K562 (cell line): ENCODE results near the gene RFWD3. TPM values are rescaled to one million over a fixed set of nuclear protein-coding genes. Genes with fewer than 3 reads are reported as not detected.
A peak's percentile ranks its signal among the peaks of the same experiment; 100 is the strongest.

Experiments used
- ATAC-seq: fragments of 200-7000 bp; cut with Tn5 transposase; 3 replicates; pipeline ENCODE4 v1.9.1; 2020; ENCODE audit warnings: moderate library complexity
- BruUV-seq: library from RNA; stranded (reverse); fragments of 400-500 nt; replicated peaks from 2 replicates; lab custom pipeline; 2021; lab: Mats Ljungman, UMichigan
- CTCF ChIA-PET: fragments of 300-600 bp; formaldehyde crosslinking; extraction: SDS; loops from one replicate; lab custom pipeline; 2021; ENCODE audit warnings: low intra/inter-chr PET ratio; lab: Yijun Ruan, JAX
- POLR2A ChIA-PET: fragments of 300-600, 350-650 bp; sonication (Branson Sonifier 250); formaldehyde crosslinking; extraction: SDS; loops from one replicate; lab custom pipeline; 2021; ENCODE audit warnings: antibody characterized with exemption, inconsistent platforms; lab: Yijun Ruan, JAX
- DNase-seq, 4 experiments: peaks; one replicate each; pipeline versions ENCODE4 v3.0.0 to v3.0.0-alpha.2; 2011 to 2018; ENCODE audit warnings: low spot score in 3 of 4, mixed read lengths in 3 of 4; ENCODE audit errors: extremely low read depth in 1 of 4
- FAIRE-seq: peaks from 2 replicates; lab custom pipeline; 2011; peaks lifted over from hg19 to GRCh38; lab: Jason Lieb, UNC
- H2AFZ ChIP-seq: 2 replicates; pipeline ENCODE4 v1.6.0; 2011; ENCODE audit warnings: low read depth, low read length, control low read depth, inconsistent platforms
- H3K27ac ChIP-seq: fragments of 200-600 bp; 3 replicates; pipeline ENCODE4 v1.8.0; 2011; ENCODE audit warnings: low read depth, mild to moderate bottlenecking, control low read depth, inconsistent platforms, low read length, moderate library complexity, mixed read lengths; ENCODE audit errors: extremely low read depth
- H3K27me3 ChIP-seq, 2 experiments: fragments of 300-600 bp in 1 of 2; 2 replicates in 1 of 2; 3 replicates in 1 of 2; pipeline versions ENCODE4 v1.6.0 to v1.8.0; 2011; ENCODE audit warnings: inconsistent platforms in 2 of 2, low read length in 2 of 2, mild to moderate bottlenecking in 1 of 2, mixed read lengths in 1 of 2, moderate library complexity in 1 of 2; ENCODE audit not compliant: control insufficient read depth in 2 of 2, insufficient read depth in 2 of 2
- H3K36me3 ChIP-seq: fragments of 300-600 bp; 3 replicates; pipeline ENCODE4 v1.8.0; 2011; ENCODE audit warnings: mild to moderate bottlenecking, low read length, inconsistent platforms; ENCODE audit not compliant: control insufficient read depth, insufficient read depth
- H3K4me1 ChIP-seq, 2 experiments: fragments of 200-600 bp in 1 of 2; replicated peaks in 1 of 2; 2 replicates in 1 of 2; 3 replicates in 1 of 2; pipeline versions ENCODE4 v1.5.1 to v1.8.0; 2011; ENCODE audit warnings: inconsistent platforms in 2 of 2, low read length in 2 of 2, mild to moderate bottlenecking in 1 of 2, mixed read lengths in 1 of 2, moderate library complexity in 1 of 2; ENCODE audit not compliant: control insufficient read depth in 2 of 2, insufficient read depth in 2 of 2
- H3K4me2 ChIP-seq: 2 replicates; pipeline ENCODE4 v1.6.1; 2011; ENCODE audit warnings: low read length, control low read depth, inconsistent platforms, mixed read lengths; ENCODE audit not compliant: insufficient read depth
- H3K4me3 ChIP-seq: fragments of 200-600 bp; sonication (generic), shearing (Covaris generic); 2 replicates; pipeline ENCODE4 v1.5.1; 2016; ENCODE audit warnings: control low read depth, inconsistent platforms
- H3K79me2 ChIP-seq: fragments of 200-600 bp; 3 replicates; pipeline ENCODE4 v1.8.0; 2011; ENCODE audit warnings: low read length, inconsistent platforms; ENCODE audit not compliant: control insufficient read depth, insufficient read depth
- H3K9ac ChIP-seq, 2 experiments: 2 replicates each; pipeline versions ENCODE4 v1.6.0 to v1.6.1; 2011; ENCODE audit warnings: low read depth in 2 of 2, low read length in 2 of 2, control low read depth in 1 of 2, inconsistent platforms in 1 of 2, mild to moderate bottlenecking in 1 of 2, mixed read lengths in 1 of 2; ENCODE audit not compliant: insufficient read depth in 1 of 2
- H3K9me1 ChIP-seq: one replicate; pipeline ENCODE4 v1.6.0; 2011; ENCODE audit warnings: inconsistent platforms, mild to moderate bottlenecking, low read length, moderate library complexity; ENCODE audit not compliant: control insufficient read depth, insufficient read depth
- H3K9me3 ChIP-seq: replicated peaks from 2 replicates; pipeline ENCODE4 v1.5.1; 2011; ENCODE audit warnings: low read depth, low read length, inconsistent platforms; ENCODE audit not compliant: control insufficient read depth, insufficient read depth
- H4K20me1 ChIP-seq: replicated peaks from 2 replicates; pipeline ENCODE4 v1.6.1; 2011; ENCODE audit warnings: low read length, inconsistent platforms, mixed read lengths; ENCODE audit not compliant: control insufficient read depth, insufficient read depth
- CCNT2 ChIP-seq: IDR thresholded peaks from 2 replicates; pipeline ENCODE4 v1.6.1; 2011; ENCODE audit warnings: borderline replicate concordance, low read depth, mild to moderate bottlenecking, moderate library complexity, mixed read lengths, low read length; ENCODE audit not compliant: insufficient read length; ENCODE audit errors: extremely low read depth
- COPS2 ChIP-seq: fragments of 450-650 bp; conservative IDR thresholded peaks from 2 replicates; pipeline ENCODE4 v1.6.1; 2016; ENCODE audit warnings: mild to moderate bottlenecking, moderate library complexity
- DIDO1 ChIP-seq: fragments of 450-650 bp; IDR thresholded peaks from 2 replicates; pipeline ENCODE4 v1.6.1; 2016; ENCODE audit warnings: low read depth, missing biosample characterization, missing genetic modification characterization
- FOXA1 ChIP-seq: fragments of 450-650 bp; IDR thresholded peaks from 2 replicates; pipeline ENCODE4 v1.6.1; 2016; ENCODE audit warnings: mild to moderate bottlenecking, borderline replicate concordance
- HDAC1 ChIP-seq, 2 experiments: fragments of 450-650 bp; IDR thresholded peaks; 2 replicates each; pipeline ENCODE4 v1.6.1; 2016 to 2017; ENCODE audit warnings: inconsistent platforms in 1 of 2, mild to moderate bottlenecking in 1 of 2, moderate library complexity in 1 of 2
- ILK ChIP-seq: fragments of 450-650 bp; IDR thresholded peaks from 2 replicates; pipeline ENCODE4 v1.6.1; 2016; ENCODE audit warnings: missing genetic modification characterization, low read depth, mild to moderate bottlenecking, missing compliant biosample characterization, moderate library complexity, borderline replicate concordance
- MEIS2 ChIP-seq: fragments of 450-650 bp; IDR thresholded peaks from 2 replicates; pipeline ENCODE4 v1.6.1; 2014; ENCODE audit warnings: mild to moderate bottlenecking; ENCODE audit not compliant: partially characterized antibody
- NCOA2 ChIP-seq, 2 experiments: fragments of 450-650 bp; IDR thresholded peaks; 2 replicates each; pipeline ENCODE4 v1.6.1; 2018; ENCODE audit warnings: mild to moderate bottlenecking in 2 of 2, moderate library complexity in 1 of 2; ENCODE audit not compliant: partially characterized antibody in 2 of 2
- NFIC ChIP-seq: fragments of 450-650 bp; IDR thresholded peaks from 2 replicates; pipeline ENCODE4 v1.6.1; 2017; ENCODE audit warnings: mild to moderate bottlenecking, inconsistent platforms
- RCOR1 ChIP-seq, 2 experiments: IDR thresholded peaks; 2 replicates each; pipeline ENCODE4 v1.6.1; 2012; ENCODE audit warnings: low read depth in 2 of 2, low read length in 2 of 2, borderline replicate concordance in 1 of 2, improper control_type of control experiment in 1 of 2
- SMAD3 ChIP-seq: fragments of 450-650 bp; formaldehyde crosslinking; conservative IDR thresholded peaks from 2 replicates; pipeline ENCODE4 v1.4.0; 2020; ENCODE audit warnings: mild to moderate bottlenecking
- SMARCA4 ChIP-seq: fragments of 450-650 bp; IDR thresholded peaks from 2 replicates; pipeline ENCODE4 v1.6.1; 2016
- ZNF408 ChIP-seq: fragments of 250-450 bp; sonication (Bioruptor Pico); IDR thresholded peaks from 2 replicates; pipeline ENCODE4 v1.4.0; 2020; ENCODE audit warnings: low read depth, mild to moderate bottlenecking, moderate library complexity
- ZNF57 ChIP-seq: fragments of 450-650 bp; formaldehyde crosslinking; IDR thresholded peaks from 2 replicates; pipeline ENCODE4 v1.4.0; 2020; ENCODE audit warnings: mild to moderate bottlenecking, moderate library complexity
- ZNF644 ChIP-seq: fragments of 200-800 bp; sonication (Bioruptor generic); IDR thresholded peaks from 2 replicates; pipeline ENCODE4 v1.6.1; 2016; ENCODE audit warnings: low read depth, missing genetic modification characterization, missing compliant biosample characterization
- ZNF766 ChIP-seq: fragments of 200-800 bp; sonication (Bioruptor generic); conservative IDR thresholded peaks from 2 replicates; pipeline ENCODE4 v1.6.1; 2016; ENCODE audit warnings: missing genetic modification characterization, missing compliant biosample characterization
- WGBS: fragments of 100-300 bp; shearing (Covaris generic); methylation state at CpG from one replicate; pipeline ENCODE4 v1.1.6; 2016; ENCODE audit warnings: low coverage, mixed read lengths; ENCODE audit not compliant: insufficient coverage; ENCODE audit errors: missing lambda C conversion rate; 5-methylcytosine and 5-hydroxymethylcytosine counted together
- in situ Hi-C: fragments of 300-500 bp; cut with MboI; formaldehyde crosslinking; loops from 4 replicates; pipeline ENCODE4 v1.15.0; 2018; ENCODE audit warnings: inconsistent platforms, mixed read lengths
- intact Hi-C: fragments of 100-400 bp; cut with micrococcal nuclease; formaldehyde crosslinking; loops from 2 replicates; pipeline ENCODE4 v1.14.2; 2022
- polyA plus RNA-seq, 8 experiments: library from polyadenylated mRNA; depleted of rRNA in 4 of 8; stranded (reverse) in 5 of 8; unstranded in 3 of 8; fragments of >200 nt; fragmentation: Nextera tagmentation in 2 of 8; fragmentation: Illumina TruSeq in 1 of 8; extraction: Ambion mirVana in 2 of 8; extraction: Trizol in 1 of 8; gene quantifications; 2 replicates each; pipeline versions ENCODE4 v1.2.1 to v1.2.3, GENCODE V29; 2011 to 2014; ENCODE audit warnings: inconsistent platforms in 1 of 8, missing spikeins in 1 of 8
- total RNA-seq, 7 experiments: library from RNA; depleted of rRNA in 6 of 7; stranded (reverse); fragments of >200 nt in 6 of 7; fragmentation: Illumina TruSeq in 2 of 7; extraction: Trizol in 2 of 7; gene quantifications; 2 replicates each; pipeline versions ENCODE4 v1.2.1 to v1.2.3, GENCODE V29; 2011 to 2021; ENCODE audit warnings: low replicate concordance in 1 of 7
- TF ChIP-seq, protein P1 (sequence below): fragments of 250-450 bp; sonication (Bioruptor Pico); IDR thresholded peaks from 2 replicates; pipeline ENCODE4 v1.8.0; 2022; ENCODE audit warnings: inconsistent platforms
- TF ChIP-seq, protein P2 (sequence below): fragments of 450-650 bp; IDR thresholded peaks from 2 replicates; pipeline ENCODE4 v1.6.1; 2016; ENCODE audit warnings: antibody characterized with exemption
- TF ChIP-seq, protein P3 (sequence below): fragments of 250-450 bp; sonication (Bioruptor Pico); IDR thresholded peaks from 2 replicates; pipeline ENCODE4 v1.4.0; 2020; ENCODE audit warnings: mild to moderate bottlenecking

RFWD3 gene
- total and polyA plus RNA-seq, 9 of the 15 experiments (the other 6 are each of a cell fraction or from before 2014, with no cell fraction given): 20.8 to 121 (median 79.0) TPM

DNA sequence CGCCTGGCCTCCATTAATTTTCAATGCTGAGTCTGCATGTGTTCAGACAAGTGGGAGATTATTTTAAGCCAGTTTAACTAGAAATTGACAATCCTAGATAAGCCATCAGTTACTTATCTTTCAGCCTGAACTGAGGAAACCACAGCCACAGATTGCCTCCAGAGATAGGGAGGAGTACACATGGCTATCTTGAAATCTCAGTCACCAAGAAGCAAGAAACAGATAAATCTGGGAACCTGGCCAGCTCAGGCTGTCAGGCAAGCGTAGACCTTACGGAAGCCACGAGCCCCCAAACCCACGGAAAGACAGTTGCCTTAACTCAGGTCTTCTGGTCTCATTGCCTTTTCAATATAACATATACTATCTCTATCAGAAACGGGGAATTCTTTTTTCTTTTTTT, 57.7 kb downstream of the RFWD3 start:
- intact Hi-C loops: no loop called here
- peak in 1 of 4 experiments; percentile 33 for DNase-seq
- TF ChIP-seq ZNF766: peak; percentile 39; the same call in 1 of the 2 replicates
- no peak for TF ChIP-seq COPS2
- TF ChIP-seq, protein P1, sequence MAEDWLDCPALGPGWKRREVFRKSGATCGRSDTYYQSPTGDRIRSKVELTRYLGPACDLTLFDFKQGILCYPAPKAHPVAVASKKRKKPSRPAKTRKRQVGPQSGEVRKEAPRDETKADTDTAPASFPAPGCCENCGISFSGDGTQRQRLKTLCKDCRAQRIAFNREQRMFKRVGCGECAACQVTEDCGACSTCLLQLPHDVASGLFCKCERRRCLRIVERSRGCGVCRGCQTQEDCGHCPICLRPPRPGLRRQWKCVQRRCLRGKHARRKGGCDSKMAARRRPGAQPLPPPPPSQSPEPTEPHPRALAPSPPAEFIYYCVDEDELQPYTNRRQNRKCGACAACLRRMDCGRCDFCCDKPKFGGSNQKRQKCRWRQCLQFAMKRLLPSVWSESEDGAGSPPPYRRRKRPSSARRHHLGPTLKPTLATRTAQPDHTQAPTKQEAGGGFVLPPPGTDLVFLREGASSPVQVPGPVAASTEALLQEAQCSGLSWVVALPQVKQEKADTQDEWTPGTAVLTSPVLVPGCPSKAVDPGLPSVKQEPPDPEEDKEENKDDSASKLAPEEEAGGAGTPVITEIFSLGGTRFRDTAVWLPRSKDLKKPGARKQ: no peak
- TF ChIP-seq RCOR1 (IDR thresholded peaks at IDR 0.05; ENCODE audit: borderline replicate concordance in 1 of 2, low read depth in 2 of 2, low read length in 2 of 2): peak; percentile 65 to 99; a peak in 3 of 4 replicates
- TF ChIP-seq ILK: no peak
- peak; percentile 31 for TF ChIP-seq MEIS2
- TF ChIP-seq NFIC: peak; percentile 84
- no peak for TF ChIP-seq ZNF644 (tag)
- no peak for TF ChIP-seq FOXA1
- TF ChIP-seq SMAD3 (CRISPR knock-in tag): 0 out of 2 replicates have a peak, but pooled peaks have one; percentile 37
- TF ChIP-seq, protein P2, sequence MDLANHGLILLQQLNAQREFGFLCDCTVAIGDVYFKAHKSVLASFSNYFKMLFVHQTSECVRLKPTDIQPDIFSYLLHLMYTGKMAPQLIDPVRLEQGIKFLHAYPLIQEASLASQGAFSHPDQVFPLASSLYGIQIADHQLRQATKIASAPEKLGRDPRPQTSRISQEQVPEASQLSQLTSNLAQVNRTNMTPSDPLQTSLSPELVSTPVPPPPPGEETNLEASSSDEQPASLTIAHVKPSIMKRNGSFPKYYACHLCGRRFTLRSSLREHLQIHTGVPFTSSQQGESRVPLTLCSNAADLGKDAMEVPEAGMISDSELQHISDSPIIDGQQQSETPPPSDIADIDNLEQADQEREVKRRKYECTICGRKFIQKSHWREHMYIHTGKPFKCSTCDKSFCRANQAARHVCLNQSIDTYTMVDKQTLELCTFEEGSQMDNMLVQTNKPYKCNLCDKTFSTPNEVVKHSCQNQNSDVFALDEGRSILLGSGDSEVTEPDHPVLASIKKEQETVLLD: no peak; the same call in 1 of the 2 replicates
- no peak for TF ChIP-seq NCOA2 (IDR thresholded peaks at IDR 0.05; ENCODE audit: partially characterized antibody in 2 of 2)
- no peak for TF ChIP-seq ZNF408 (CRISPR knock-in tag)
- peak; percentile 68; the same call in 1 of the 2 replicates for TF ChIP-seq SMARCA4
- TF ChIP-seq HDAC1 (IDR thresholded peaks at IDR 0.05): peak in 1 of 2 experiments; percentile 87; a peak in 2 of 4 replicates
- TF ChIP-seq, protein P3, sequence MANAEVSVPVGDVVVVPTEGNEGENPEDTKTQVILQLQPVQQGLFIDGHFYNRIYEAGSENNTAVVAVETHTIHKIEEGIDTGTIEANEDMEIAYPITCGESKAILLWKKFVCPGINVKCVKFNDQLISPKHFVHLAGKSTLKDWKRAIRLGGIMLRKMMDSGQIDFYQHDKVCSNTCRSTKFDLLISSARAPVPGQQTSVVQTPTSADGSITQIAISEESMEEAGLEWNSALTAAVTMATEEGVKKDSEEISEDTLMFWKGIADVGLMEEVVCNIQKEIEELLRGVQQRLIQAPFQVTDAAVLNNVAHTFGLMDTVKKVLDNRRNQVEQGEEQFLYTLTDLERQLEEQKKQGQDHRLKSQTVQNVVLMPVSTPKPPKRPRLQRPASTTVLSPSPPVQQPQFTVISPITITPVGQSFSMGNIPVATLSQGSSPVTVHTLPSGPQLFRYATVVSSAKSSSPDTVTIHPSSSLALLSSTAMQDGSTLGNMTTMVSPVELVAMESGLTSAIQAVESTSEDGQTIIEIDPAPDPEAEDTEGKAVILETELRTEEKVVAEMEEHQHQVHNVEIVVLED (CRISPR knock-in tag): 0 out of 2 replicates have a peak, but pooled peaks have one; percentile 30
- TF ChIP-seq ZNF57 (CRISPR knock-in tag): no peak
- TF ChIP-seq CCNT2: peak; percentile 72
- no peak for TF ChIP-seq DIDO1 (tag)

More for the DNA sequence above, 57.7 kb downstream of the RFWD3 start:
- Histone ChIP-seq H3K4me2 (no peak overlapping the region), H4K20me1 (no peaks in the 10 kb centered on the region), H3K27ac (no peak overlapping the region), H3K36me3 (no peaks in the 10 kb centered on the region), H2AFZ (no peak overlapping the region), H3K27me3 (no peaks in the 10 kb centered on the region), H3K9ac (no peak overlapping the region), H3K4me1 (peaks cover 10 to 15% of the 10 kb centered on the region in 2 experiments), H3K9me1 (no peaks in the 10 kb centered on the region), H3K4me3 (no peak overlapping the region), H3K9me3 (no peaks in the 10 kb centered on the region), H3K79me2 (peaks cover 30% of the 10 kb centered on the region)
- POLR2A ChIA-PET: no interaction called here
- FAIRE-seq (no peak), ATAC-seq (no peak)
- in situ Hi-C loops: no loop called here
- BruUV-seq: no TSS peak
- 33% methylated on average over 6 of the region's 6 CpGs for WGBS
- CTCF ChIA-PET: no interaction called here
